HepG2 (cell line): Measurements from ENCODE around the gene ZNF22. TPM values are rescaled to one million over a fixed set of nuclear protein-coding genes. Genes with fewer than 3 reads are reported as not detected.
A peak's percentile ranks its signal among the peaks of the same experiment; 100 is the strongest.

ENCODE experiments used
- CBFB ChIP-seq: sonication (generic); formaldehyde crosslinking; IDR thresholded peaks from 2 replicates; pipeline ENCODE4 v1.4.0; 2020; ENCODE audit warnings: missing genetic modification reagents
- NCOA5 ChIP-seq: sonication (generic); formaldehyde crosslinking; IDR thresholded peaks from 2 replicates; pipeline ENCODE4 v1.4.0; 2020; ENCODE audit warnings: missing genetic modification reagents
- NFKBIZ ChIP-seq: IDR thresholded peaks from 2 replicates; pipeline ENCODE4 v1.6.1; 2018; ENCODE audit warnings: missing genetic modification reagents, missing compliant biosample characterization
- PRMT3 ChIP-seq: sonication (generic); formaldehyde crosslinking; IDR thresholded peaks from 2 replicates; pipeline ENCODE4 v1.8.1; 2022; ENCODE audit warnings: low read depth, mild to moderate bottlenecking, moderate library complexity, missing genetic modification reagents, borderline replicate concordance
- RBM22 ChIP-seq: fragments of 200-400 bp; formaldehyde crosslinking; optimal IDR thresholded peaks from 2 replicates; pipeline ENCODE3; 2017; ENCODE audit warnings: mild to moderate bottlenecking, low read length, moderate library complexity
- REPIN1 ChIP-seq: sonication (generic); formaldehyde crosslinking; IDR thresholded peaks from 2 replicates; pipeline ENCODE4 v1.8.0; 2022; ENCODE audit warnings: missing genetic modification reagents, low read depth, mild to moderate bottlenecking, borderline replicate concordance
- TEAD3 ChIP-seq: optimal IDR thresholded peaks from 2 replicates; pipeline ENCODE3; 2016; ENCODE audit warnings: borderline replicate concordance
- THAP11 ChIP-seq: IDR thresholded peaks from 2 replicates; pipeline ENCODE4 v1.6.1; 2016; ENCODE audit warnings: missing biosample characterization, missing genetic modification reagents
- ZNF138 ChIP-seq: sonication (generic); formaldehyde crosslinking; IDR thresholded peaks from 2 replicates; pipeline ENCODE4 v1.5.0; 2020; ENCODE audit warnings: mild to moderate bottlenecking, low read depth, missing genetic modification reagents
- ZNF230 ChIP-seq: sonication (generic); formaldehyde crosslinking; IDR thresholded peaks from 2 replicates; pipeline ENCODE4 v1.4.0; 2020; ENCODE audit warnings: mild to moderate bottlenecking, missing genetic modification reagents
- ZNF496 ChIP-seq: sonication (generic); formaldehyde crosslinking; IDR thresholded peaks from 2 replicates; pipeline ENCODE4 v1.8.1; 2023; ENCODE audit warnings: mild to moderate bottlenecking, moderate library complexity, missing genetic modification reagents; ENCODE audit not compliant: insufficient replicate concordance
- ZSCAN29 ChIP-seq: sonication (generic); formaldehyde crosslinking; conservative IDR thresholded peaks from 2 replicates; pipeline ENCODE4 v1.4.0; 2020; ENCODE audit warnings: mild to moderate bottlenecking, missing genetic modification reagents
- ZSCAN30 ChIP-seq: sonication (generic); formaldehyde crosslinking; IDR thresholded peaks from 2 replicates; pipeline ENCODE4 v1.5.0; 2020; ENCODE audit warnings: mild to moderate bottlenecking, missing genetic modification reagents
- polyA plus RNA-seq, 8 experiments: library from polyadenylated mRNA; depleted of rRNA in 3 of 8; stranded (reverse) in 7 of 8; unstranded in 1 of 8; fragments of >200 nt; fragmentation: Illumina TruSeq in 4 of 8; extraction: Trizol in 4 of 8; gene quantifications; 2 replicates each; pipeline versions ENCODE4 v1.2.1 to v1.2.3, GENCODE V29; 2011 to 2016; ENCODE audit warnings: low read depth in 4 of 8, missing spikeins in 1 of 8, mixed read lengths in 1 of 8; ENCODE audit not compliant: insufficient read depth in 1 of 8
- total RNA-seq, 5 experiments: library from RNA; depleted of rRNA; stranded (reverse); fragments of >200 nt; fragmentation: Illumina TruSeq; extraction: Trizol; gene quantifications; 2 replicates each; pipeline ENCODE4 v1.2.3, GENCODE V29; 2016; ENCODE audit warnings: low read depth in 1 of 5
- TF ChIP-seq, protein P1 (sequence below): fragments of 450-650 bp; IDR thresholded peaks from 2 replicates; pipeline ENCODE4 v1.6.1; 2017; ENCODE audit warnings: mild to moderate bottlenecking
- TF ChIP-seq, protein P2 (sequence below): sonication (generic); formaldehyde crosslinking; IDR thresholded peaks from 2 replicates; pipeline ENCODE4 v1.9.0; 2022; ENCODE audit warnings: missing genetic modification reagents, mild to moderate bottlenecking, borderline replicate concordance
- TF ChIP-seq, protein P3 (sequence below): sonication (generic); formaldehyde crosslinking; IDR thresholded peaks from 2 replicates; pipeline ENCODE4 v1.5.0; 2020; ENCODE audit warnings: mild to moderate bottlenecking, missing genetic modification reagents
- TF ChIP-seq, protein P4 (sequence below): sonication (generic); formaldehyde crosslinking; IDR thresholded peaks from 2 replicates; pipeline ENCODE4; 2020; ENCODE audit warnings: missing genetic modification reagents, mild to moderate bottlenecking, borderline replicate concordance

ZNF22 gene
- total and polyA plus RNA-seq, 2 of the 13 experiments (the other 11 are each of a cell fraction or from before 2014, with no cell fraction given): 0.40 to 1.3 TPM

DNA sequence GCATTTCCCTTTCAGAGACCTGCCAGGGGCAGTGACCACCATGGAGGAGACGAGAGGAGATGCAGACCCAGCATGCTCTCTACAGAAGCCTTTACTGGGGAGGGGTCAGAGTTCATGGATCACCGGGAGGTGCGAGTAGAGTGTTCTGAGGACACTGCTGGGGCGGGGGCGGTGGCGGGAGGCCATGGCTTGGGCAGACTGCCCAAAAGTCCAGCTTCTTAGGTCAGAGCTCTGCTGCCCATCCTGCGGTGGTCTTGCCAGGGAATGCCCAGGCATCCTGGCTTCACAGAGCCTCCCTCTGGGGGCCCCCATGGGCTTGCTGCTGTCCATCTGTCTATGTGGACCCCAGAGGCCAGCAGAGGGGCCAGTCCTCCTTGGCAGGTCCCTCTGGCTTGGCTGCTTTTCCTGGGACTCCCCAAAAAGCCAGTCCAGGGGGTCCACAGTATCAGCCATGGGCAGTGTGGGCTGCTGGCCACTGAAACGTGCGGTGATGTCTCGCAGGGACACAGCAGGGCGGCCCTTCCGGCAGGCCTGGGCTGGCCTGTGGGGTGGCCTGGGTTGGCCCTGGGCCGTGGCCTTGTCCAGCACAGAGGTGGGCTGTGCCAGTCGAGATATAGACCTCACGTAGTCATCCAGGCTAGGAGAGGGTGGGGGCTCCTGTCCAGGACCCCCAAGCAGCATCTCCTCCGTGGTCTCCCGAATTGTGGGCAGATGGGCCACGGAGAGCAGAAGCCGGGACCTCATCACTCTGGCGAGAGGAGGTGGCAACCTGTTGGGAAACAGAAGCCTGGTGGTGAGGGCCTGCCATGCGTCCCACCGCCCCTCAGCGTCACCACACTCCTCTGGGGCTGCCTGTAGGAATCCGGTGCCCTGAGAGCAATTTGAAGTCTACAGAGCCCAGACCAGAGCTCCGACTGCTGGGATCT, 23.2 kb upstream of the ZNF22 start (continued):
- TF ChIP-seq, protein P1, sequence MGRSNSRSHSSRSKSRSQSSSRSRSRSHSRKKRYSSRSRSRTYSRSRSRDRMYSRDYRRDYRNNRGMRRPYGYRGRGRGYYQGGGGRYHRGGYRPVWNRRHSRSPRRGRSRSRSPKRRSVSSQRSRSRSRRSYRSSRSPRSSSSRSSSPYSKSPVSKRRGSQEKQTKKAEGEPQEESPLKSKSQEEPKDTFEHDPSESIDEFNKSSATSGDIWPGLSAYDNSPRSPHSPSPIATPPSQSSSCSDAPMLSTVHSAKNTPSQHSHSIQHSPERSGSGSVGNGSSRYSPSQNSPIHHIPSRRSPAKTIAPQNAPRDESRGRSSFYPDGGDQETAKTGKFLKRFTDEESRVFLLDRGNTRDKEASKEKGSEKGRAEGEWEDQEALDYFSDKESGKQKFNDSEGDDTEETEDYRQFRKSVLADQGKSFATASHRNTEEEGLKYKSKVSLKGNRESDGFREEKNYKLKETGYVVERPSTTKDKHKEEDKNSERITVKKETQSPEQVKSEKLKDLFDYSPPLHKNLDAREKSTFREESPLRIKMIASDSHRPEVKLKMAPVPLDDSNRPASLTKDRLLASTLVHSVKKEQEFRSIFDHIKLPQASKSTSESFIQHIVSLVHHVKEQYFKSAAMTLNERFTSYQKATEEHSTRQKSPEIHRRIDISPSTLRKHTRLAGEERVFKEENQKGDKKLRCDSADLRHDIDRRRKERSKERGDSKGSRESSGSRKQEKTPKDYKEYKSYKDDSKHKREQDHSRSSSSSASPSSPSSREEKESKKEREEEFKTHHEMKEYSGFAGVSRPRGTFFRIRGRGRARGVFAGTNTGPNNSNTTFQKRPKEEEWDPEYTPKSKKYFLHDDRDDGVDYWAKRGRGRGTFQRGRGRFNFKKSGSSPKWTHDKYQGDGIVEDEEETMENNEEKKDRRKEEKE: no peak
- no peak for TF ChIP-seq THAP11 (CRISPR knock-in tag)
- TF ChIP-seq, protein P2, sequence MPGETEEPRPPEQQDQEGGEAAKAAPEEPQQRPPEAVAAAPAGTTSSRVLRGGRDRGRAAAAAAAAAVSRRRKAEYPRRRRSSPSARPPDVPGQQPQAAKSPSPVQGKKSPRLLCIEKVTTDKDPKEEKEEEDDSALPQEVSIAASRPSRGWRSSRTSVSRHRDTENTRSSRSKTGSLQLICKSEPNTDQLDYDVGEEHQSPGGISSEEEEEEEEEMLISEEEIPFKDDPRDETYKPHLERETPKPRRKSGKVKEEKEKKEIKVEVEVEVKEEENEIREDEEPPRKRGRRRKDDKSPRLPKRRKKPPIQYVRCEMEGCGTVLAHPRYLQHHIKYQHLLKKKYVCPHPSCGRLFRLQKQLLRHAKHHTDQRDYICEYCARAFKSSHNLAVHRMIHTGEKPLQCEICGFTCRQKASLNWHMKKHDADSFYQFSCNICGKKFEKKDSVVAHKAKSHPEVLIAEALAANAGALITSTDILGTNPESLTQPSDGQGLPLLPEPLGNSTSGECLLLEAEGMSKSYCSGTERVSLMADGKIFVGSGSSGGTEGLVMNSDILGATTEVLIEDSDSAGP (CRISPR knock-in tag): peak; percentile 46; the same call in 1 of the 2 replicates
- TF ChIP-seq, protein P3, sequence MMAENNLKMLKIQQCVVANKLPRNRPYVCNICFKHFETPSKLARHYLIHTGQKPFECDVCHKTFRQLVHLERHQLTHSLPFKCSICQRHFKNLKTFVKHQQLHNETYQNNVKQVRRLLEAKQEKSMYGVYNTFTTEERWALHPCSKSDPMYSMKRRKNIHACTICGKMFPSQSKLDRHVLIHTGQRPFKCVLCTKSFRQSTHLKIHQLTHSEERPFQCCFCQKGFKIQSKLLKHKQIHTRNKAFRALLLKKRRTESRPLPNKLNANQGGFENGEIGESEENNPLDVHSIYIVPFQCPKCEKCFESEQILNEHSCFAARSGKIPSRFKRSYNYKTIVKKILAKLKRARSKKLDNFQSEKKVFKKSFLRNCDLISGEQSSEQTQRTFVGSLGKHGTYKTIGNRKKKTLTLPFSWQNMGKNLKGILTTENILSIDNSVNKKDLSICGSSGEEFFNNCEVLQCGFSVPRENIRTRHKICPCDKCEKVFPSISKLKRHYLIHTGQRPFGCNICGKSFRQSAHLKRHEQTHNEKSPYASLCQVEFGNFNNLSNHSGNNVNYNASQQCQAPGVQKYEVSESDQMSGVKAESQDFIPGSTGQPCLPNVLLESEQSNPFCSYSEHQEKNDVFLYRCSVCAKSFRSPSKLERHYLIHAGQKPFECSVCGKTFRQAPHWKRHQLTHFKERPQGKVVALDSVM: no peak
- peak; percentile 16; the same call in 1 of the 2 replicates for TF ChIP-seq CBFB (CRISPR knock-in tag)
- no peak for TF ChIP-seq TEAD3 (CRISPR knock-in tag)
- peak; percentile 83; the same call in 1 of the 2 replicates for TF ChIP-seq ZNF138 (CRISPR knock-in tag)
- no peak for TF ChIP-seq ZNF230 (CRISPR knock-in tag)
- 0 out of 2 replicates have a peak, but pooled peaks have one; percentile 7 for TF ChIP-seq REPIN1 (CRISPR knock-in tag)
- TF ChIP-seq, protein P4, sequence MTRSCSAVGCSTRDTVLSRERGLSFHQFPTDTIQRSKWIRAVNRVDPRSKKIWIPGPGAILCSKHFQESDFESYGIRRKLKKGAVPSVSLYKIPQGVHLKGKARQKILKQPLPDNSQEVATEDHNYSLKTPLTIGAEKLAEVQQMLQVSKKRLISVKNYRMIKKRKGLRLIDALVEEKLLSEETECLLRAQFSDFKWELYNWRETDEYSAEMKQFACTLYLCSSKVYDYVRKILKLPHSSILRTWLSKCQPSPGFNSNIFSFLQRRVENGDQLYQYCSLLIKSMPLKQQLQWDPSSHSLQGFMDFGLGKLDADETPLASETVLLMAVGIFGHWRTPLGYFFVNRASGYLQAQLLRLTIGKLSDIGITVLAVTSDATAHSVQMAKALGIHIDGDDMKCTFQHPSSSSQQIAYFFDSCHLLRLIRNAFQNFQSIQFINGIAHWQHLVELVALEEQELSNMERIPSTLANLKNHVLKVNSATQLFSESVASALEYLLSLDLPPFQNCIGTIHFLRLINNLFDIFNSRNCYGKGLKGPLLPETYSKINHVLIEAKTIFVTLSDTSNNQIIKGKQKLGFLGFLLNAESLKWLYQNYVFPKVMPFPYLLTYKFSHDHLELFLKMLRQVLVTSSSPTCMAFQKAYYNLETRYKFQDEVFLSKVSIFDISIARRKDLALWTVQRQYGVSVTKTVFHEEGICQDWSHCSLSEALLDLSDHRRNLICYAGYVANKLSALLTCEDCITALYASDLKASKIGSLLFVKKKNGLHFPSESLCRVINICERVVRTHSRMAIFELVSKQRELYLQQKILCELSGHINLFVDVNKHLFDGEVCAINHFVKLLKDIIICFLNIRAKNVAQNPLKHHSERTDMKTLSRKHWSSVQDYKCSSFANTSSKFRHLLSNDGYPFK (CRISPR knock-in tag): no peak; the same call in 1 of the 2 replicates
- no peak for TF ChIP-seq ZNF496 (CRISPR knock-in tag)
- TF ChIP-seq NFKBIZ (CRISPR knock-in tag): no peak
- no peak for TF ChIP-seq ZSCAN29 (CRISPR knock-in tag)
- TF ChIP-seq NCOA5 (CRISPR knock-in tag): no peak
- TF ChIP-seq RBM22: no peak
- no peak for TF ChIP-seq ZSCAN30 (CRISPR knock-in tag)
- TF ChIP-seq PRMT3 (CRISPR knock-in tag): peak; percentile 20; the same call in 1 of the 2 replicates
